ENCODE results near the gene TRIP4. TPM values are rescaled to one million over a fixed set of nuclear protein-coding genes. Genes with fewer than 3 reads are reported as not detected.

Gene TRIP4
- total and polyA plus RNA-seq, 2 of the 8 experiments (the other 6 are each of a cell fraction or from before 2014, with no cell fraction given): 6.2 to 18.9 TPM

DNA sequence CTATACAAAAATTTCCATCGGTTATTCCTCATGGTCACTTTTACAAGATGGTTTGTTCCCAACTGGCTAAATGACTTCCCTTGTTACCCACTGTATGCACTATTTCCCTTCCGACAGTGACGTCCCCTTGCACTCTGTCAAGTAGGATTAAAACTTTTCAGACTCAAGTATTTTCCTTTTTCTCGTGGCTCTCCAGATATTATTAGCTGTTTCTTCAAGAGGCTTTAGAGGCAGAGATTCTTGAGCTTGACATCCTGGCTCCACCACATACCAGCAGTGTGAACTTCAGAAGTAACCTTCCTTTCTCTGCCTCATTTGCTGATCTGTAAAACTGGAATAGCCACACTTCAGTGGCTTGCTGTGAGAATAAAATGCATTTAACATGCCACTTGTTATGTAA, 45.7 kb upstream of the TRIP4 start (continued):
- TF ChIP-seq, protein P1, sequence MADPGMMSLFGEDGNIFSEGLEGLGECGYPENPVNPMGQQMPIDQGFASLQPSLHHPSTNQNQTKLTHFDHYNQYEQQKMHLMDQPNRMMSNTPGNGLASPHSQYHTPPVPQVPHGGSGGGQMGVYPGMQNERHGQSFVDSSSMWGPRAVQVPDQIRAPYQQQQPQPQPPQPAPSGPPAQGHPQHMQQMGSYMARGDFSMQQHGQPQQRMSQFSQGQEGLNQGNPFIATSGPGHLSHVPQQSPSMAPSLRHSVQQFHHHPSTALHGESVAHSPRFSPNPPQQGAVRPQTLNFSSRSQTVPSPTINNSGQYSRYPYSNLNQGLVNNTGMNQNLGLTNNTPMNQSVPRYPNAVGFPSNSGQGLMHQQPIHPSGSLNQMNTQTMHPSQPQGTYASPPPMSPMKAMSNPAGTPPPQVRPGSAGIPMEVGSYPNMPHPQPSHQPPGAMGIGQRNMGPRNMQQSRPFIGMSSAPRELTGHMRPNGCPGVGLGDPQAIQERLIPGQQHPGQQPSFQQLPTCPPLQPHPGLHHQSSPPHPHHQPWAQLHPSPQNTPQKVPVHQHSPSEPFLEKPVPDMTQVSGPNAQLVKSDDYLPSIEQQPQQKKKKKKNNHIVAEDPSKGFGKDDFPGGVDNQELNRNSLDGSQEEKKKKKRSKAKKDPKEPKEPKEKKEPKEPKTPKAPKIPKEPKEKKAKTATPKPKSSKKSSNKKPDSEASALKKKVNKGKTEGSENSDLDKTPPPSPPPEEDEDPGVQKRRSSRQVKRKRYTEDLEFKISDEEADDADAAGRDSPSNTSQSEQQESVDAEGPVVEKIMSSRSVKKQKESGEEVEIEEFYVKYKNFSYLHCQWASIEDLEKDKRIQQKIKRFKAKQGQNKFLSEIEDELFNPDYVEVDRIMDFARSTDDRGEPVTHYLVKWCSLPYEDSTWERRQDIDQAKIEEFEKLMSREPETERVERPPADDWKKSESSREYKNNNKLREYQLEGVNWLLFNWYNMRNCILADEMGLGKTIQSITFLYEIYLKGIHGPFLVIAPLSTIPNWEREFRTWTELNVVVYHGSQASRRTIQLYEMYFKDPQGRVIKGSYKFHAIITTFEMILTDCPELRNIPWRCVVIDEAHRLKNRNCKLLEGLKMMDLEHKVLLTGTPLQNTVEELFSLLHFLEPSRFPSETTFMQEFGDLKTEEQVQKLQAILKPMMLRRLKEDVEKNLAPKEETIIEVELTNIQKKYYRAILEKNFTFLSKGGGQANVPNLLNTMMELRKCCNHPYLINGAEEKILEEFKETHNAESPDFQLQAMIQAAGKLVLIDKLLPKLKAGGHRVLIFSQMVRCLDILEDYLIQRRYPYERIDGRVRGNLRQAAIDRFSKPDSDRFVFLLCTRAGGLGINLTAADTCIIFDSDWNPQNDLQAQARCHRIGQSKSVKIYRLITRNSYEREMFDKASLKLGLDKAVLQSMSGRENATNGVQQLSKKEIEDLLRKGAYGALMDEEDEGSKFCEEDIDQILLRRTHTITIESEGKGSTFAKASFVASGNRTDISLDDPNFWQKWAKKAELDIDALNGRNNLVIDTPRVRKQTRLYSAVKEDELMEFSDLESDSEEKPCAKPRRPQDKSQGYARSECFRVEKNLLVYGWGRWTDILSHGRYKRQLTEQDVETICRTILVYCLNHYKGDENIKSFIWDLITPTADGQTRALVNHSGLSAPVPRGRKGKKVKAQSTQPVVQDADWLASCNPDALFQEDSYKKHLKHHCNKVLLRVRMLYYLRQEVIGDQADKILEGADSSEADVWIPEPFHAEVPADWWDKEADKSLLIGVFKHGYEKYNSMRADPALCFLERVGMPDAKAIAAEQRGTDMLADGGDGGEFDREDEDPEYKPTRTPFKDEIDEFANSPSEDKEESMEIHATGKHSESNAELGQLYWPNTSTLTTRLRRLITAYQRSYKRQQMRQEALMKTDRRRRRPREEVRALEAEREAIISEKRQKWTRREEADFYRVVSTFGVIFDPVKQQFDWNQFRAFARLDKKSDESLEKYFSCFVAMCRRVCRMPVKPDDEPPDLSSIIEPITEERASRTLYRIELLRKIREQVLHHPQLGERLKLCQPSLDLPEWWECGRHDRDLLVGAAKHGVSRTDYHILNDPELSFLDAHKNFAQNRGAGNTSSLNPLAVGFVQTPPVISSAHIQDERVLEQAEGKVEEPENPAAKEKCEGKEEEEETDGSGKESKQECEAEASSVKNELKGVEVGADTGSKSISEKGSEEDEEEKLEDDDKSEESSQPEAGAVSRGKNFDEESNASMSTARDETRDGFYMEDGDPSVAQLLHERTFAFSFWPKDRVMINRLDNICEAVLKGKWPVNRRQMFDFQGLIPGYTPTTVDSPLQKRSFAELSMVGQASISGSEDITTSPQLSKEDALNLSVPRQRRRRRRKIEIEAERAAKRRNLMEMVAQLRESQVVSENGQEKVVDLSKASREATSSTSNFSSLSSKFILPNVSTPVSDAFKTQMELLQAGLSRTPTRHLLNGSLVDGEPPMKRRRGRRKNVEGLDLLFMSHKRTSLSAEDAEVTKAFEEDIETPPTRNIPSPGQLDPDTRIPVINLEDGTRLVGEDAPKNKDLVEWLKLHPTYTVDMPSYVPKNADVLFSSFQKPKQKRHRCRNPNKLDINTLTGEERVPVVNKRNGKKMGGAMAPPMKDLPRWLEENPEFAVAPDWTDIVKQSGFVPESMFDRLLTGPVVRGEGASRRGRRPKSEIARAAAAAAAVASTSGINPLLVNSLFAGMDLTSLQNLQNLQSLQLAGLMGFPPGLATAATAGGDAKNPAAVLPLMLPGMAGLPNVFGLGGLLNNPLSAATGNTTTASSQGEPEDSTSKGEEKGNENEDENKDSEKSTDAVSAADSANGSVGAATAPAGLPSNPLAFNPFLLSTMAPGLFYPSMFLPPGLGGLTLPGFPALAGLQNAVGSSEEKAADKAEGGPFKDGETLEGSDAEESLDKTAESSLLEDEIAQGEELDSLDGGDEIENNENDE (IDR thresholded peaks at IDR 0.05; ENCODE audit: insufficient replicate concordance, low read length): no peak
- no peak for TF ChIP-seq CHD1 (IDR thresholded peaks at IDR 0.05; ENCODE audit: low read depth, low read length)
- no peak for TF ChIP-seq SP1 (IDR thresholded peaks at IDR 0.05; ENCODE audit: low read depth, low read length)
- TF ChIP-seq YY1 (IDR thresholded peaks at IDR 0.05; ENCODE audit: low read depth, low read length): no peak
- no peak for TF ChIP-seq CHD2 (IDR thresholded peaks at IDR 0.05; ENCODE audit: low read length)
- TF ChIP-seq TBP (IDR thresholded peaks at IDR 0.05; ENCODE audit: low read depth, low read length): no peak
- TF ChIP-seq SRF (IDR thresholded peaks at IDR 0.05; ENCODE audit: low read depth, low read length): no peak
- TF ChIP-seq, protein P2, sequence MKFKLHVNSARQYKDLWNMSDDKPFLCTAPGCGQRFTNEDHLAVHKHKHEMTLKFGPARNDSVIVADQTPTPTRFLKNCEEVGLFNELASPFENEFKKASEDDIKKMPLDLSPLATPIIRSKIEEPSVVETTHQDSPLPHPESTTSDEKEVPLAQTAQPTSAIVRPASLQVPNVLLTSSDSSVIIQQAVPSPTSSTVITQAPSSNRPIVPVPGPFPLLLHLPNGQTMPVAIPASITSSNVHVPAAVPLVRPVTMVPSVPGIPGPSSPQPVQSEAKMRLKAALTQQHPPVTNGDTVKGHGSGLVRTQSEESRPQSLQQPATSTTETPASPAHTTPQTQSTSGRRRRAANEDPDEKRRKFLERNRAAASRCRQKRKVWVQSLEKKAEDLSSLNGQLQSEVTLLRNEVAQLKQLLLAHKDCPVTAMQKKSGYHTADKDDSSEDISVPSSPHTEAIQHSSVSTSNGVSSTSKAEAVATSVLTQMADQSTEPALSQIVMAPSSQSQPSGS (IDR thresholded peaks at IDR 0.05; ENCODE audit: low read length): no peak
- TF ChIP-seq POLR2A (IDR thresholded peaks at IDR 0.05; ENCODE audit: control extremely low read depth in 1 of 2, low read depth in 2 of 2, low read length in 2 of 2): no peak
- no peak for TF ChIP-seq EP300 (IDR thresholded peaks at IDR 0.05; ENCODE audit: borderline replicate concordance in 1 of 2, low read depth in 2 of 2, low read length in 2 of 2)
- no peak for TF ChIP-seq GTF2F1 (IDR thresholded peaks at IDR 0.05; ENCODE audit: borderline replicate concordance, low read depth, low read length)
- no peak for TF ChIP-seq KDM5A (IDR thresholded peaks at IDR 0.05; ENCODE audit: low read length)
